Stimulated activated CD8-positive, alpha-beta memory T cell treated with anti-CD3 and anti-CD28 coated beads, Interleukin-15, amount 100 ng/mL, for 48 hours (primary cell): ENCODE data around the gene MAP3K19.
"Not testable (repeated sequence)": the region's sequence is repeated elsewhere in the genome, so short reads cannot be mapped to it uniquely, and the experiment has no call there.

Experiments
- DNase-seq, 2 donors: peaks; one replicate each; pipeline ENCODE4 v3.0.0-alpha.2; 2020; ENCODE audit warnings: low read depth in 2 of 2

MAP3K19 gene

GRCh38 chr2:134988994-134989605, 58.1 kb downstream of the MAP3K19 start:
- no peak for DNase-seq

DNA sequence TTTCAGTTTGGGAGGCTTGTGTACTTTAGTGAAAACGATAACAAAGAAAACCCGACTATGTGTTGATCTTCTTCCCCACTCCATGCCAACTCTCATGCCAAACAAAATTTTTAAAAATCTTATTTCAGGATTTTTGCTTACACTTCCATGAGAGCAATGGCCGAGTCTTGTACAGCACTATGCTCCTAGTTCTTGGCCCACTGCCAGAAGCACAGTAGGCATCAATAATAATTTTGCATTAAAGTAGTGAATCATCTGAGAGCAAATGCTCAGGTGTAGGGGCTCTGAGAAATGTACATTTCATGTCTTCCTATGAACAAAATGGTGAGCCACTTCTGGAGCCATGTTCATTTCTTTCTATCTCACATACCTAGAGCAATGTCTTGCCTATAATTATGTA, 62.2 kb downstream of the MAP3K19 start:
- DNase-seq, result no peak

GRCh38 chr2:134982603-134983002, 64.6 kb downstream of the MAP3K19 start:
- no peak for DNase-seq

GRCh38 chr2:134980639-134981038, 66.6 kb downstream of the MAP3K19 start:
- DNase-seq, result no peak

- no peak for DNase-seq
Measured at GRCh38 chr2:134979221-134979620, 68.0 kb downstream of the MAP3K19 start.

DNA sequence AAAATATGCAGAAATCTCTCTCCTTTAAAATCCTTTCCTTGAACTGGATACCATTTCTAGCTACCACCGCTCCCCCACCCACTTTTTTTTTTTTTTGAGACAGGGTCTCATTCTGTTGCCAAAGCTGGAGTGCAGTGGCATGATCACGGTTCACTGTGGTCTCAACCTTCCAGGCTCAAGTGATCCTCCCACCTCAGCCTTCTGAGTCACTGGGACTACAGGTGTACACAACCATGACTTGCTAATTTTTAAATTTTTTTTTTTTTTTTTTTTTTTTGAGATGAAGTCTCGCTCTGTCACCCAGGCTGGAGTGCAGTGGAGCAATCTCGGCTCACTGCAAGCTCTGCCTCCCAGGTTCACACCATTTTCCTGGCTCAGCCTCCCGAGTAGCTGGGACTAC, 70.1 kb downstream of the MAP3K19 start:
- DNase-seq, result not testable (repeated sequence)

- no peak for DNase-seq
Measured at GRCh38 chr2:134976074-134976702, 71.1 kb downstream of the MAP3K19 start.

DNA sequence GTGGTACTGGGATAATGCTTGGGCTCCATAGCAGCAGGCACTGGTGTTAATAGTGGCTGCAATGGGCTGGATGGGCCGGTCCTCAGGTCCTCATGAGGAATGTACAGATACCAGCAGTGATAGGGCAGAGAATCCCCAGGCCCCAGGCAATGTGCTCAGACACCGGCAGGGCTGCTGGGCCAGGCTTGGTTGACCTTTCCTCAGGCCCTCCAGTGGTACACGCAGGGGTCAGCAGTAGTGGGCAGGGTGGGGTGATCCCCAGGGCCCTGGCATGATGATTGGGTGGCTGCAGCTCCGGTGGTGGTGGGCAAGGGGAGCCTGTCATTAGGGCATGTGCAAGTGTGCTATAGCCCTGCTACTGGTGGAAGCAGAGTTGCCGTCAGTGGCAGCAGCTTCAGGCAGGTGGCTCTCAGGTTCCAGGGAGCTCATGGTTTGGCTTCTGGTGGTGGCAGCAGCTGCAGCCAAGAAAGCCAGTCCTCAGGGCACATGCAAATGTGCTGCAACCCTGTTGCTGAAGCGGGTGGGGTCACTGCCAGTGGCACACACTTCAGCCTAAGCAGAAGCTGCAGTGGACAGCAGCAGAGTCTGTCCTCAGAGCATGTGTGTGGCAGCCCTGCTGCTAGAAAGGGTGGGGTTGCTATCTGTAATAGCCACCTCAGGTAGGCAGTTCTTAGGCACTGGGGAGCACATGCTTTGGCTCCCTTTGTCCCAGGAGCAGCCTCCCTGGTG, 71.8 kb downstream of the MAP3K19 start:
- no peak for DNase-seq

- no peak for DNase-seq
Measured at GRCh38 chr2:134973241-134974138, 73.8 kb downstream of the MAP3K19 start.

DNA sequence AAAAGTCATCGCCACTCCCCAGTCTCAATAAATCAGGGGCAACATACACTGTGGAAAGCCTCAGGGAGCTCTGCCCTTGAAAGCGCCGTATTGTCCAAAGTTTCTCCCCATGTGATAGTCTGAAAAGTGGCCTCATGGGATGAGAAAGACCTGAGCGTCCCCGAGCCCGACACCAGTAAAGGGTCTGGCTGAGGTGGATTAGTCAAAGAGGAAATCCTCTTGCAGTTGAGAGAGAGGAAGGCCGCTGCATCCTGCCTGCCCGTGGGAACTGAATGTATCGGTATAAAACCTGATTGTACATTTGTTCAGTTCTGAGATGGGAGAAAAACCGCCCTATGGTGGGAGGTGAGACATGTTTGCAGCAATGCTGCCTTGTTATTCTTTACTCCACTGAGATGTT, 80.1 kb downstream of the MAP3K19 start:
- not testable (repeated sequence) for DNase-seq

- no peak for DNase-seq
Measured at GRCh38 chr2:134957477-134957876, 89.8 kb downstream of the MAP3K19 start.

DNA sequence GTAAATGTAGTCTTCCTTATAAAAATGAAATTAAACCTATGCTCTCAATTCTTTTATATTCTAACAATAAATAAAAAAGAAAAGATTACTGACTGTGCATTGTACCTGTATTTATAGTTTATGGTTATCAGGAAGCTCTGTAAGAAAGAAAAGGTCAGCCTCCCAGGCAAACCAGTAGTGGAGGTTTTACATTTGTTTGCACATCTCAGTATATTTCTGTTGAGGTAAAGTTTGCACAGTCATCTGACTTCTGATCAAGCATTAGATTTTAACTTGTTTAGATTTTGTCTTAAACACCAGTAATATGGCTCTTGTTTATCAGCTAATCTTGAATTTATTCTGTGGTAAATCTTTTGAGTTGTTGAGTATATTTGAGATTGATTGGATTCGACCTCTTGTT, 91.5 kb downstream of the MAP3K19 start:
- DNase-seq, result no peak

DNA sequence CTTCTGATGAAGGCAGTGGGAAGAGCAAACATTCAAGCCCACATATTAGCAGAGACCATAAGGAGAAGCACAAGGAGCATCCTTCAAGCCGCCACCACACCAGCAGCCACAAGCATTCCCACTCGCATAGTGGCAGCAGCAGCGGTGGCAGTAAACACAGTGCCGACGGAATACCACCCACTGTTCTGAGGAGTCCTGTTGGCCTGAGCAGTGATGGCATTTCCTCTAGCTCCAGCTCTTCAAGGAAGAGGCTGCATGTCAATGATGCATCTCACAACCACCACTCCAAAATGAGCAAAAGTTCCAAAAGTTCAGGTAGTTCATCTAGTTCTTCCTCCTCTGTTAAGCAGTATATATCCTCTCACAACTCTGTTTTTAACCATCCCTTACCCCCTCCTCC, 93.2 kb downstream of the MAP3K19 start:
- DNase-seq, result no peak

- DNase-seq, result no peak
Measured at GRCh38 chr2:134952608-134953007, 94.6 kb downstream of the MAP3K19 start.

GRCh38 chr2:134950886-134951285, 96.4 kb downstream of the MAP3K19 start:
- no peak for DNase-seq

DNA sequence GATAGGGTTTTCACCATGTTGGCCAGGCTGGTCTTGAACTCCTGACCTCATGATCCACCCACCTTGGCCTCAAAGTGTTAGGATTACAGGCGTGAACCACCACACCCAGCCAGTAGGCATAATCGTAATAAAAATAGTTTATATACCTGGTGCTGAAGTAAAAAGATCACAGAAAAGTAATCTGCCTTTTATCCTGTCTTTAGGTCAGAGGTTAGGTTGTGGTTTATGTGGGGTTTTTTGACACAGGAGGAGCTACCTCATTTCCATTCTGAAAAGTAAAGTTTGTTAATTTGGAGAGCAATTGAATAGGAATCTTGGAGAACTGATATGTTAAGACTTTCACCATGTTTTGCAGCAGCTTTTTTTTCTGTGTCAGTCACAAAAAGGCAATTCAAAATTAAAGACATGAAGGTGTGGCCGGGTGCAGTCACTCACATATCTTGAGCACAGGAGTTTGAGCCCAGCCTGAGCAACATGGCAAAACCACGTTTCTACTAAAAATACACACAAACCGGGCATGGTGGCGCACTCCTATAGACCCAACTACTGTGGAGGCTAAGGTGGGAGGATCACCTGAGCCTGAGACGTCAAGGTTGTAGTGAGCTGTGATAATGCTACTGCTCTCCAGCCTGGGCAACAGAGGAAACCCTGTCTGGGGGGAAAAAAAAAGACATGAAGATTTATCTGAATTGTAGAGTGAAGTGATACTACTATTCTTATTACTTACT, 97.1 kb downstream of the MAP3K19 start:
- no peak for DNase-seq

GRCh38 chr2:134946073-134946472, 101.2 kb downstream of the MAP3K19 start:
- no peak for DNase-seq

- DNase-seq, result no peak
Measured at GRCh38 chr2:134944975-134945374, 102.3 kb downstream of the MAP3K19 start.

- DNase-seq, result no peak
Measured at GRCh38 chr2:134943540-134943939, 103.7 kb downstream of the MAP3K19 start.

DNA sequence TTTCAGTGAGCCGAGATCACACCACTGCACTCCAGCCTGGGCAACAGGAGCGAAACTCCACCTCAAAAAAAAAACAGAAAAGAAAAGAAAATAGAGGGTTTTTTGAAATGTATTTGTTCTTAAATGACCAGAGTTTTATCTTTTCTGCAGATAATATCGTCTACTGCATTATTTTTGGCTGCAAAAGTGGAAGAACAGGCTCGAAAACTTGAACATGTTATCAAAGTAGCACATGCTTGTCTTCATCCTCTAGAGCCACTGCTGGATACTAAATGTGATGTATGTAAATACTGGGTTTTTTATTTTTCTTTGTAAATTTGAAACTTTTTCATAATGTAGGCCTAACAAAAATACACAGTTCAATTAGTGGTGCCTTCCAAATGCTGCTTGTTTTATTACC, 110.6 kb downstream of the MAP3K19 start:
- DNase-seq, result no peak

- no peak for DNase-seq
Measured at GRCh38 chr2:134934641-134935040, 112.6 kb downstream of the MAP3K19 start.
